CD4-positive, alpha-beta memory T cell (primary cell): ENCODE measurements around the gene TTN. TPM values are rescaled to one million over a fixed set of nuclear protein-coding genes. Genes with fewer than 3 reads are reported as not detected.

ENCODE experiments used
- CTCF ChIA-PET: fragments of 350-600 bp; sonication (Branson Sonifier 250); formaldehyde crosslinking; loops from one replicate; lab custom pipeline; 2021; ENCODE audit warnings: inconsistent platforms; ENCODE audit not compliant: partially characterized antibody; lab: Charles Lee
- POLR2A ChIA-PET: fragments of 350-600 bp; sonication (Branson Sonifier 250); formaldehyde crosslinking; loops from one replicate; lab custom pipeline; 2021; ENCODE audit not compliant: partially characterized antibody; lab: Charles Lee
- DNase-seq, 5 donors: peaks; one replicate each; pipeline versions ENCODE4 v3.0.0 to v3.0.0-alpha.2; 2020 to 2022; ENCODE audit warnings: mixed read lengths in 1 of 5
- H3K27ac ChIP-seq: one replicate; pipeline ENCODE4 v1.7.0; 2013; ENCODE audit warnings: low read depth, low read length
- H3K27me3 ChIP-seq: 2 replicates; pipeline ENCODE4 v1.7.0; 2013; ENCODE audit warnings: mild to moderate bottlenecking, low read length, moderate library complexity; ENCODE audit not compliant: insufficient read depth
- H3K36me3 ChIP-seq: 2 replicates; pipeline ENCODE4 v1.7.0; 2013; ENCODE audit warnings: mild to moderate bottlenecking, low read length, moderate library complexity; ENCODE audit not compliant: insufficient read depth
- H3K4me1 ChIP-seq: 2 replicates; pipeline ENCODE4 v1.7.0; 2013; ENCODE audit warnings: mild to moderate bottlenecking, low read length, moderate library complexity; ENCODE audit not compliant: insufficient read depth
- H3K4me3 ChIP-seq, 2 donors: one replicate each; pipeline ENCODE4 v1.7.0; 2013; ENCODE audit warnings: low read length in 2 of 2, mild to moderate bottlenecking in 1 of 2
- H3K9me3 ChIP-seq, 2 donors: one replicate each; pipeline ENCODE4 v1.7.0; 2013; ENCODE audit warnings: low read length in 2 of 2, control low read depth in 1 of 2; ENCODE audit not compliant: control insufficient read depth in 1 of 2
- H3K27ac Mint-ChIP-seq, 7 donors: one replicate each; pipeline ENCODE4 v1.8.0; 2020 to 2021; ENCODE audit warnings: mixed read lengths in 7 of 7, mild to moderate bottlenecking in 6 of 7, inconsistent platforms in 3 of 7, moderate library complexity in 3 of 7
- H3K27me3 Mint-ChIP-seq, 2 donors: one replicate each; pipeline ENCODE4 v1.8.0; 2020 to 2021; ENCODE audit warnings: mixed read lengths in 2 of 2
- H3K36me3 Mint-ChIP-seq, 2 donors: one replicate each; pipeline ENCODE4 v1.8.0; 2020 to 2021; ENCODE audit warnings: mixed read lengths in 2 of 2, inconsistent platforms in 1 of 2, mild to moderate bottlenecking in 1 of 2
- H3K4me1 Mint-ChIP-seq, 4 donors: one replicate each; pipeline ENCODE4 v1.8.0; 2020 to 2021; ENCODE audit warnings: mixed read lengths in 4 of 4, mild to moderate bottlenecking in 1 of 4
- H3K4me3 Mint-ChIP-seq, 8 donors: one replicate each; pipeline ENCODE4 v1.8.0; 2020 to 2021; ENCODE audit warnings: mixed read lengths in 8 of 8, mild to moderate bottlenecking in 7 of 8, moderate library complexity in 6 of 8, inconsistent platforms in 3 of 8
- H3K9me3 Mint-ChIP-seq, 8 donors: one replicate each; pipeline ENCODE4 v1.8.0; 2020 to 2021; ENCODE audit warnings: mixed read lengths in 8 of 8, mild to moderate bottlenecking in 5 of 8, inconsistent platforms in 3 of 8, moderate library complexity in 1 of 8
- intact Hi-C: fragments of 100-400 bp; cut with micrococcal nuclease; formaldehyde crosslinking; loops from one replicate; pipeline ENCODE4 v1.15.1; 2023
- polyA plus RNA-seq, 2 donors: library from polyadenylated mRNA; unstranded; fragments of 300-500 nt; fragmentation: Illumina TruSeq; gene quantifications; one replicate each; pipeline ENCODE4 v1.2.3, GENCODE V29; 2021
- total RNA-seq, 2 experiments: library from RNA; stranded (reverse); gene quantifications; one replicate each; pipeline ENCODE4 v1.2.3, GENCODE V29; 2021

TTN gene
- total and polyA plus RNA-seq, 4 experiments from 2014 or later = 0.22 to 8.6 (median 5.0) TPM

- POLR2A ChIA-PET = no interaction called here
- Histone ChIP-seq H3K36me3 (no peaks in the 10 kb centered on the region), H3K27ac (no peak overlapping the region), H3K9me3 (no peaks in the 10 kb centered on the region), H3K4me3 (no peak overlapping the region), H3K4me1 (no peaks in the 10 kb centered on the region), H3K27me3 (no peaks in the 10 kb centered on the region)
- intact Hi-C loops = no loop called here
- Mint-ChIP-seq H3K36me3 (no peaks in the 10 kb centered on the region), H3K4me1 (peaks cover 0 to 4% (median 2%) of the 10 kb centered on the region in 4 donors), H3K27ac (no peak overlapping the region), H3K27me3 (peaks cover 1 to 2% of the 10 kb centered on the region in 2 donors), H3K4me3 (no peak overlapping the region), H3K9me3 (no peaks in the 10 kb centered on the region)
- CTCF ChIA-PET = no interaction called here
- no peak for DNase-seq
Measured at GRCh38 chr2:178704876-178705275, 102.3 kb downstream of the TTN start.

- H3K27me3 ChIP-seq = no peaks in the 10 kb centered on the region
- ChIA-PET POLR2A (no interaction called here), CTCF (interaction anchor here (1.0 to 1.4 kb wide), 3 partner anchors 13 to 65 kb away, joined by 3 to 5 read pairs (median 3); no protein-coding TSS in a partner anchor)
- H3K4me3 Mint-ChIP-seq = no peak overlapping the region
- no peaks in the 10 kb centered on the region for H3K9me3 Mint-ChIP-seq
- H3K9me3 ChIP-seq = no peaks in the 10 kb centered on the region
- peaks cover 1 to 2% of the 10 kb centered on the region in 2 donors for H3K27me3 Mint-ChIP-seq
- peaks cover 0 to 4% (median 2%) of the 10 kb centered on the region in 4 donors for H3K4me1 Mint-ChIP-seq
- H3K36me3 Mint-ChIP-seq = no peaks in the 10 kb centered on the region
- no peak overlapping the region for H3K4me3 ChIP-seq
- DNase-seq = no peak
- no peak overlapping the region for H3K27ac ChIP-seq
- H3K4me1 ChIP-seq = no peaks in the 10 kb centered on the region
- intact Hi-C loops = no loop called here
- no peaks in the 10 kb centered on the region for H3K36me3 ChIP-seq
- H3K27ac Mint-ChIP-seq = no peak overlapping the region
Measured at GRCh38 chr2:178702361-178702760, 104.9 kb downstream of the TTN start.

- Mint-ChIP-seq H3K4me1 (peaks cover 0 to 4% (median 2%) of the 10 kb centered on the region in 4 donors), H3K9me3 (no peaks in the 10 kb centered on the region), H3K4me3 (no peak overlapping the region), H3K27me3 (peaks cover 1 to 2% of the 10 kb centered on the region in 2 donors), H3K36me3 (no peaks in the 10 kb centered on the region), H3K27ac (no peak overlapping the region)
- intact Hi-C loops = no loop called here
- H3K36me3 ChIP-seq = no peaks in the 10 kb centered on the region
- no peaks in the 10 kb centered on the region for H3K27me3 ChIP-seq
- no peak overlapping the region for H3K27ac ChIP-seq
- H3K4me1 ChIP-seq = no peaks in the 10 kb centered on the region
- no peak overlapping the region for H3K4me3 ChIP-seq
- CTCF ChIA-PET = interaction anchor here (0.6 to 2.0 kb wide), 18 partner anchors 9 to 103 kb away, joined by 3 to 11 read pairs (median 3); no protein-coding TSS in a partner anchor
- no peaks in the 10 kb centered on the region for H3K9me3 ChIP-seq
- peak in 4 of 5 donors; percentile 8 to 21 (median 14) for DNase-seq
- POLR2A ChIA-PET = no interaction called here
Measured at GRCh38 chr2:178700922-178701342, 106.3 kb downstream of the TTN start.

- H3K4me3 Mint-ChIP-seq = no peak overlapping the region
- H3K9me3 Mint-ChIP-seq = no peaks in the 10 kb centered on the region
- H3K27me3 ChIP-seq = no peaks in the 10 kb centered on the region
- peaks cover 1 to 2% of the 10 kb centered on the region in 2 donors for H3K27me3 Mint-ChIP-seq
- H3K4me3 ChIP-seq = no peak overlapping the region
- H3K4me1 ChIP-seq = no peaks in the 10 kb centered on the region
- H3K36me3 ChIP-seq = no peaks in the 10 kb centered on the region
- H3K36me3 Mint-ChIP-seq = no peaks in the 10 kb centered on the region
- no peak for DNase-seq
- intact Hi-C loops = no loop called here
- POLR2A ChIA-PET = no interaction called here
- CTCF ChIA-PET = interaction anchor here (0.6 to 2.0 kb wide), 18 partner anchors 8 to 1586 kb away, joined by 3 to 11 read pairs (median 3); no protein-coding TSS in a partner anchor
- H3K9me3 ChIP-seq = no peaks in the 10 kb centered on the region
- no peak overlapping the region for H3K27ac ChIP-seq
- H3K4me1 Mint-ChIP-seq = peaks cover 0 to 4% (median 2%) of the 10 kb centered on the region in 4 donors
- no peak overlapping the region for H3K27ac Mint-ChIP-seq
Measured at GRCh38 chr2:178700136-178700535, 107.1 kb downstream of the TTN start.

- H3K27ac ChIP-seq = no peak overlapping the region
- Mint-ChIP-seq H3K27me3 (peaks cover 0 to 2% of the 10 kb centered on the region in 2 donors), H3K4me3 (no peak overlapping the region), H3K9me3 (no peaks in the 10 kb centered on the region), H3K4me1 (no peaks in the 10 kb centered on the region), H3K27ac (no peak overlapping the region), H3K36me3 (peaks cover 2 to 14% of the 10 kb centered on the region in 2 donors)
- no peak overlapping the region for H3K4me3 ChIP-seq
- CTCF ChIA-PET = interaction anchor here (2.0 kb wide), 1 partner anchor 8 kb away, joined by 11 read pairs; no protein-coding TSS in a partner anchor
- POLR2A ChIA-PET = interaction anchor here (0.7 kb wide), 1 partner anchor 920 kb away, joined by 5 read pairs; no protein-coding TSS in a partner anchor
- DNase-seq = no peak
- no peaks in the 10 kb centered on the region for H3K4me1 ChIP-seq
- no peaks in the 10 kb centered on the region for H3K36me3 ChIP-seq
- intact Hi-C loops = no loop called here
- no peaks in the 10 kb centered on the region for H3K27me3 ChIP-seq
- no peaks in the 10 kb centered on the region for H3K9me3 ChIP-seq
Measured at GRCh38 chr2:178692845-178693244, 114.4 kb downstream of the TTN start.

- Mint-ChIP-seq H3K9me3 (no peaks in the 10 kb centered on the region), H3K4me3 (no peak overlapping the region)
- no peak overlapping the region for H3K4me3 ChIP-seq
Measured at GRCh38 chr2:178689808-178690207, 117.4 kb downstream of the TTN start.

GRCh38 chr2:178683877-178684276 lies 123.3 kb downstream of the TTN start:
- Mint-ChIP-seq H3K9me3 (no peaks in the 10 kb centered on the region), H3K27me3 (no peaks in the 10 kb centered on the region), H3K4me1 (no peaks in the 10 kb centered on the region), H3K36me3 (peaks cover 0 to 18% of the 10 kb centered on the region in 2 donors), H3K4me3 (no peak overlapping the region), H3K27ac (no peak overlapping the region)
- intact Hi-C loops = no loop called here
- Histone ChIP-seq H3K36me3 (no peaks in the 10 kb centered on the region), H3K27me3 (no peaks in the 10 kb centered on the region), H3K4me1 (no peaks in the 10 kb centered on the region), H3K4me3 (no peak overlapping the region), H3K9me3 (no peaks in the 10 kb centered on the region), H3K27ac (no peak overlapping the region)
- CTCF ChIA-PET = no interaction called here
- DNase-seq = no peak
- POLR2A ChIA-PET = no interaction called here

More at GRCh38 chr2:178689808-178690207, 117.4 kb downstream of the TTN start:
- POLR2A ChIA-PET = no interaction called here
- DNase-seq = no peak
- Histone ChIP-seq H3K27ac (no peak overlapping the region), H3K36me3 (no peaks in the 10 kb centered on the region), H3K27me3 (no peaks in the 10 kb centered on the region), H3K4me1 (no peaks in the 10 kb centered on the region), H3K9me3 (no peaks in the 10 kb centered on the region)
- CTCF ChIA-PET = no interaction called here
- Mint-ChIP-seq H3K4me1 (no peaks in the 10 kb centered on the region), H3K27ac (no peak overlapping the region), H3K27me3 (peaks cover 0 to 2% of the 10 kb centered on the region in 2 donors), H3K36me3 (peaks cover 2 to 21% of the 10 kb centered on the region in 2 donors)
- intact Hi-C loops = no loop called here
